Left colon (tissue), 2 donors: ENCODE data around the gene TOM1L2. TPM values are rescaled to one million over a fixed set of nuclear protein-coding genes. Genes with fewer than 3 reads are reported as not detected.

Experiments used
- ATAC-seq: fragments of 200-7000 bp; cut with Tn5 transposase; one replicate; pipeline ENCODE4 v1.9.1; 2020; ENCODE audit warnings: mild to moderate bottlenecking, moderate library complexity
- DNase-seq, 2 donors: peaks; one replicate each; pipeline ENCODE4 v3.0.0-alpha.2; 2020
- intact Hi-C, 2 donors: fragments of 100-400 bp; cut with DNase I in 1 of 2; cut with micrococcal nuclease in 1 of 2; formaldehyde crosslinking; loops; one replicate each; pipeline versions ENCODE4 v1.11.2 to v1.14.0; 2022; cut with DNase I, micrococcal nuclease
- total RNA-seq, 2 donors: library from RNA; stranded (reverse); fragmentation: NEBNext Ultra II Directional; extraction: Animal tissue kit (Norgen Biotek cat#: 25700); gene quantifications; one replicate each; pipeline ENCODE4 v1.2.1, GENCODE V29; 2021
- donor health status: DM: no; HTN: no; CAD: no.
- donor health status: DM: yes; HTN: yes; CAD: no.

Gene TOM1L2
- total RNA-seq, 2 donors from 2014 or later, result 55.5 to 72.9 TPM

DNA sequence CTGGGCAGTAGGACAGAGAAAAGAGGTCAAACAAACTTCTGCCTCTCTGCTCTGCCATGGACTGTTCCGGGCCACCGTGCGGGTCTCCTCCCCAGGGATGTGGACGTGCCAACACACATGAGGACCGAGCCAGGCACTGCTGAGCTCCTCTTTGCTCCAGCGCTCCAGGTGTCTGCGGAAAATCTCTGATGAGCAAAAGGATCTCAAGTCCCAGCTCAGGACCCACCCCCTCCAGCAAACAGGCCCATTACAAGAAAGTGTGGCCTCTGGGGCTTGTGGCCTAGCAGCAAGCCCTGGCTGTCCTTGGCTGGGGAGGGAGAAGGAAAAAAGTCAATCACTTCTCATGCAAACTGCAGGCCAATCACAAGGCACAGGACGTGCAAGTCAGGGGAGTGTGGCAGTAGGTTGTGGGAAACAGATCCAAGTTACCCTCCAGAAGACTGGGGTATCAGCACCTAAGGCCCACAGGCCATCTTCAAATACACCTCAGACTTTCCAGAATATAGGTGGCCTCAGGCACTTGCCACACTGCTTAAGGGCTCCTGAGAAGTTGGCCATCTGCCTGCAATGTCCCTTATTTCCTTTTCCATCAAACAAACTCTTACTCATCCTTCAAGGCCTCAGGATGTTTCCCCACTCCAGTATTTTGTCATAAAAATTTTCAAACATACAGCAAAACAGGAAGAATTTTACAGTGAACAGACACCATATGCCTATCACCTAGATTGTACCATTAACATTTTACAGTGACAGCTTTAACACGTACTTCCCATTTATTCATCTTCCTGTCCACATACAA, 99.5 kb downstream of the TOM1L2 start:
- DNase-seq, result no peak
- intact Hi-C loops, result no loop called here
- ATAC-seq, result no peak

DNA sequence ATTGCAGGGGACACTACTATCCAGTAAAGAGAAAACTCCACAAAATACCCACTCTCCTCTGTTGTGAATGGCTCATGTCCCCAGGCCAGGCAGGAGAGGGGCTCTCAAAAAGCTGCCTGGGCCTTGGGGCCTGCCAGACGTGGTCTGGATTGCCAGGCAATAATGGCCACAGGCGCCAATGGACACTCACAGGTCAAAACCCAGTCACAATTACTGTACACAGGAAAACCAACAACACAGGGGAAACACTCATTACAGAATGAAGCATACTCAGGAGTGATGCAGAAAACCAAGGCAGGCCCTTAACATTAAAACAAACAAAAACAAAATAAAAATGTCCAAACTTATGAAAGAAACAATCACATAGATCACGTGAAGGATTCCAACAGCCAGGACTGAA, 100.3 kb downstream of the TOM1L2 start:
- DNase-seq (no peak), ATAC-seq (no peak)
- intact Hi-C loops, result no loop called here

DNA sequence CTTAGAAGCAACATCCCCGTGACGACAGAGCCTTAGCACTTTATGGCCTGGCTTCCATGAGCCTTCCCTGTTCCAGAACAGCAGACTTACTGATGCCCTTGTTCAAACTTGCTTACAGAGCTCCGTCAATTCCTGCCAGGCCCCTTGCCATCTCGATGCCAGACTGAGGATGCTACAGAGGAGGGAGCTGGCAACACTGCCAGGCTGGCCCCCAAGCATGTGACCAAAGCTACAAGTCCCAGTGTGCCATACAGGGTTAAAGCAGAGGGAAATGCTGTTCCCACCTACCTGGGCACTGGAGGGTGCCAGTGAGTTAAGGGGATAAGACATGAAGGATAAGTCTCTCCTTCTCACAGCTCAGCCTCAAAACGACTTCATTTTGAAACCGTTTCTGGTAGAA, 102.0 kb downstream of the TOM1L2 start:
- DNase-seq (no peak), ATAC-seq (no peak)
- intact Hi-C loops, result no loop called here

DNA sequence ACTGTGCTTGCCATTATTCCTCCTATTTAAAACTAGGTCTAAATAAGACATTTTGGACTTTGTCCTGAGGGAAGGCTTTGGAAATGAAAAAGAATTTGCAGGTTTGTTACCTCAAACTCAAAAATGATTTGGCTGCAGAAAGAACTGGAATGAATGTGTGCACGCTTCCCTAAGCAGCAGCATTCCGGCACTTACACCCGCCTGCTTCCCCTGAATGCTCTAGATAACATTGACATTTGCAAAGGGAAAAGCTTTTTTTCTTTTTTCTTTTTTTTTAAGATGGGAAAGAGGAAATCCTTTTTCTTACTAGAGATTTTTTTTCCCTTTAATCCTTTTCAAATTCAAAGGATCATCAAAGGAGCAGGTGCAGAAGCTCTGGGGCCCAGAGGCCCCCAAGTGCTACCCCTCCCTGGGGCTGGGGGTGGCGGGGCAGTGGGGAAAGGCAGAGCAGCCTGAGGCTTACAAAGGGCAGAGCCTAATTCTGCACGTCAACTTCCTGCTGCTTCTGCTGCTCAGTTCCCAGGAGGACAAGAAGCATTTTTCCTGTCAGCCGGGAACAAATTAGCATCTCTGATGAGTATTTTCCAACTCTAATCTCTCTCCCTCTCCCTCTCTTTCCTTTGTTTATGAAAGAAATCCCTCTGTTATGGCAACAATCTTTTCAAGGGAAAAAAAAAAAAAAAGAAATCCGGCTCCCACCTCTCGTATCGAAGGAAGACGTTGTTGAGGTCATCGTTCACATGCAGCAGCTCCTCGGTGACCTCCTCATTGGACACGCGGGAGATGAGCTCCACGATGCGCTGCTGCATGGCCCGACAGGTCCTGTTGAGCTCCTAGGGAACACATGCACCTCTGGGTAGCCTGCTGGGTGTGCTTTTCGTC, 103.3 kb downstream of the TOM1L2 start:
- no peak for ATAC-seq
- DNase-seq, result peak in 1 of 2 donors; percentile 27
- intact Hi-C loops, result loop anchor here in 1 of 2 donors (10.0 kb wide), 1 partner anchor 194 kb away; no protein-coding TSS in a partner anchor

DNA sequence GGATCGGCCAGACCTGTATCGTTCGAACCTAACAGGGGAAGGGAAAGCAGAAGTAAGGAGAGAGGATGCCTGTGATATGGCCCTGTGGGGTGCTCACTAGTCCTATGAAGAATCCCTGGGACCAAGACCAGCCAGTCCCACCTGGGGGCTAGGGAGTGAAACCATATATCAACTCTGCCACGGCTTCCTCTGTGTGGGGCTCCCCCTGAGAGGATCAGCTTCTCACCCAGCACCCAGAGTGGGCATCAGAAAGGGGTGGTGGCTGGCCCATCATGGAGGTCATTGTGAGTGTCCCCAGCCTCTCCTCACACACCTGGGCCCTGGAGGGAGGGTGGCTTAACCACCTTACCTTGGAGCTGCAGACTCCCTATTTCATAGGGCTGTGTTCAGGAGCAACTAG, 105.3 kb downstream of the TOM1L2 start:
- ATAC-seq (no peak), DNase-seq (no peak)
- intact Hi-C loops, result loop anchor here in 1 of 2 donors (10.0 kb wide), 1 partner anchor 192 kb away; no protein-coding TSS in a partner anchor

DNA sequence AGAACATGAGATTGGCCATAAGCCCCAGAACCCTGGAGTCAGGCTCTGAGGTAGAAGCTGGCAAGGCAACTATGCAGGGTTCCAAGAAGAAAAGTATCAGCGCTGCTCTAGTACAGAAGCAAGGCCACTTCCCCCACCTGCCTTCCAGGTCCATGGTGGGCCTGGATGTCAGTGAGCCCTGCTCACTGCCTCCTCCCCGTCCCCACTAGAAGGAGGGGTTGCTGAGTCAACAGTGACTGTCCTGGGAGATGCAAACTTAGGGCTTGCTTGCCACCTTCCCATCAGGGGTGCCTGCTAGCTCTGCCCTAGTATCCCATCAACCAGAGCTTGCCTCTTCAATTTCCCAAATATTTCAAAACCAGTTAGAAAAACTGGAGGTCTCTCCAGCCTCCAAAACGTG, 105.8 kb downstream of the TOM1L2 start:
- ATAC-seq (no peak), DNase-seq (no peak)
- intact Hi-C loops, result loop anchor here in 1 of 2 donors (10.0 kb wide), 1 partner anchor 192 kb away; no protein-coding TSS in a partner anchor

DNA sequence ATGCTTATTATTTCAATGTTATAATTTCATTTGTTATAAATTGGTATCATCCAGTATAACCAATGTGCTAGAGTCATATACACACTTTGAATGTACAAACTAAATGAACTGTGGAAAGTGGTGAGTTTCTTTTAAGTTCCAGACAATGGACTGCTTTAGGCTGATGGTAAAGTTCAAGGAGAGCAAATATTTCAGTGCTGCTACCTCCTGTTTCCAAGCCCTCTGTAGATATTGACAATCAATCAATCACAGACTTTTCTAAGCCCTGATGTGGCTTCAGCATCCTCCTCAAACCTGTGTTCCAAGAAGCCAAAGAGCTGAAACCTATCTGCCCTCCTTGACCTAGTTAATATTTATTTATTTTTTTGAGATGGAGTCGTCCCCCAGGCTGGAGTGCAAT, 107.2 kb downstream of the TOM1L2 start:
- ATAC-seq (no peak), DNase-seq (no peak)
- intact Hi-C loops, result loop anchor here in 1 of 2 donors (10.0 kb wide), 1 partner anchor 190 kb away; no protein-coding TSS in a partner anchor

DNA sequence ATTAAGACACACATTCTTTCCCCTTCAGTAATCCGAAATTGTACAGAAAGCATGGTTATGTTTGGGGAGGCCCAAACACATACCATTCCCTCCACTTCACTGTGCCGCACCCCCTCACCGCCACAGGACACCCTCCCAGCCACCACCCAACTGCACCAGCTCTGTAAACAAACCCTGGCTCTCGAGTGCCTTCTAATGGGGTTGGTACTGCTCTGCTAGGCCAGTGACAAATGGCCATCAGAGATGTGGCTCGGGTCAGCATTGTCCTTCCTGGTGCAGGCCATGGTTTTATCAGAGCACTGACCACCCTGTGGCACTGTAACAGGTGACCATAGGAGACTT, 111.5 kb downstream of the TOM1L2 start:
- intact Hi-C loops, result loop anchor here in 1 of 2 donors (2.0 to 10.0 kb wide), 2 partner anchors 48 to 186 kb away; no protein-coding TSS in a partner anchor
- DNase-seq (no peak), ATAC-seq (peak; percentile 20)

DNA sequence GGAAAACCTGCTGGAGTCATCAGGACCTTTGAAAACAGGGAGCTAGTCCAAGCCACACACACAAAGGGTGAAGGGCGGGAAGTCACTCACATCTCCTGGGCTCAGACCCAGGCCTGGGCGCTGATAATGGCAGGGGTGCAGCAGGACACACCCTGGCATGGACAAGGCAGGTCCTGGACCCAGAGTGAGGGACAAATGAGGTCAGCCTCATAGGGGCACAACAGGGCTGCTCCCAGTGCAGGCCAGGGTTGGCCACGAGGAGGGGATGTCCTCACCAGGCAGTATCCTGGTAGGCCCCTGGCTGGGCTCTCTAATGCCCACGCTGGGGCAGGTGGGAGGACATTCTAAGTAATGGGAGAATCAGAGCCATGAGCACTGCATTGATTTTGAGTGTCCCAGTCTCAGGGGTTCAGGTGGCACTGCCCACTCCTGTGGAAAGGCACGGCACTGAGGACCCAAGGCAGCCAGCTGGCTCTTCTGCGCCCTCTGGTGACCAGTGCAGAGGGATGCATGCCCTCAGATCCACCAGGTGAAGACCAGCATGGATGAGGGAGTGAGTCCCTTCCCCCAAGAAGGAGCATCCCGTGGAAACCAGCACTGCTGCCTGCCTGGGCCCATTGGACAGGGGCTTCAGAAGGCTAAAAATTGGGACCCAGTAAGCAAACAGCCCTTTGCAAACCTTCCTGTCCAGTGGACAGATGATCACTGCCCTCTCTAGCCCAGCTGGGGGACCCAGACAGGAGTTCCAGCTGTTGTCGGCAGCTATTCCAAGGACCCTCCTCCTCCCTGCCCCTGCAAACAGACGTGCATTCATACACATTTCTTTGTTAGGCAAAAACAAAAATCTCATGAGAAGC, 112.1 kb downstream of the TOM1L2 start:
- ATAC-seq, result peak; percentile 92
- peak; percentile 43 to 72 for DNase-seq
- intact Hi-C loops, result loop anchor here (2.0 to 10.0 kb wide), 3 partner anchors 47 to 185 kb away; no protein-coding TSS in a partner anchor

DNA sequence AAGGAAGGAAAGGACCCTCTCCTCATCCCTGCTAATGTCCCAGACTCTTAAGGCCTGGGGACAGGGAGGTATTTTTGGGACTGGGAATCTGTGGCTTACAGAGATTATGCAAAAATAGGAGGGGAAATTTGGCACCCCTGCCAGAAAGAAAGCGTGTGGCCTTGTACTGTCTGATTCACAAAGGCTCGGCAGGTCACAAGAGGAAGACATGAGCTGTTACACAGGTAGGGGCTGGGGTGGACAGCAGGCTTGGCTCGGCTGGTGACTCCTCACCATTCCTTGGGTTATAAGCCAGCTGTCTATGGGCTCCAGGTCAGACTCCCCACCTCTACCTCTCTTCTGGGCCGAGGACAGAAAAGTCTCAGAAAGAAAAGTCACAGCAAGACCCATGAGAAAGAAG, 114.7 kb downstream of the TOM1L2 start:
- intact Hi-C loops, result loop anchor here in 1 of 2 donors (5.0 kb wide), 1 partner anchor 55 kb away; no protein-coding TSS in a partner anchor
- no peak for DNase-seq

DNA sequence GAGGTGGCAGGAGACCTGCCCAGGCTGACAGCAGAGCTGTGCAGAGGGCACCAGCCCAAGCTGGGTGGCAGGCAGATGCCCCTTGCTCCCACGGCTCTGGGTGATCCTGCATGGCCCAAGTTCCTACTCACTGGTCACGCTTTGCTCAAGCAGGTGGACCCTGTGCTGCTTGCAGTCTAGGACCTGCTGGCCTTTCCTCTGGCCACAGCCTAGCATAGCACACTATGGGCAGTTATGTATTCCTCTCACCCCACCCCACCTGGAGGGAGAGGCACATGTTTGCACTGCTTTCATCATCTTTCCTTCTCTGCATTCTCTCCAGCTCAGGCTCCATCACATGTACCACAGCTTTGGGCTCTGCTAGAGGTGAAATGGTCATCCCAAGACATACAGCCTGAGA, 115.8 kb downstream of the TOM1L2 start:
- DNase-seq, result no peak
- intact Hi-C loops, result loop anchor here in 1 of 2 donors (5.0 kb wide), 1 partner anchor 54 kb away; no protein-coding TSS in a partner anchor
- no peak for ATAC-seq

More for the DNA sequence above, 114.7 kb downstream of the TOM1L2 start:
- ATAC-seq, result no peak

DNA sequence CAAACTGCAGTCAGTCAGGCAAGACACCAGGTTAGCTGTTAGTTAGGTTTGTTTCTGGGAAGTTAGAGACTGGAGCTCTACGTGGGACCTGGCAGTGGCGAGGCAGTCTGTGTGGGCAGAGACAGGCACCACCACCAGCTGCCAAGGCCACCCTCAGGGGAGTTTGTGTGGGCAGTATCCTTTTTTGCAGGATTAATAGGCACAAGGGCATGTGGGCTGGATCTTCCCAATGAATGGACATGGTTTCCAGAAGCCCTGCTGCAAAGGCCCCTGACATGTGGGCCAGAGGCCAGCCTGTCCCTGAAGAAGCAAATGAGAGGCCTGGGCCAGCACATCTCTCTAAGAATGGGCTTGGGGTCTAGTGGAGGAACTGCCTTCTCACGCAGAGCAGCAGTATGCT, 116.2 kb downstream of the TOM1L2 start:
- no peak for ATAC-seq
- intact Hi-C loops, result loop anchor here in 1 of 2 donors (5.0 kb wide), 1 partner anchor 54 kb away; no protein-coding TSS in a partner anchor
- DNase-seq, result no peak

DNA sequence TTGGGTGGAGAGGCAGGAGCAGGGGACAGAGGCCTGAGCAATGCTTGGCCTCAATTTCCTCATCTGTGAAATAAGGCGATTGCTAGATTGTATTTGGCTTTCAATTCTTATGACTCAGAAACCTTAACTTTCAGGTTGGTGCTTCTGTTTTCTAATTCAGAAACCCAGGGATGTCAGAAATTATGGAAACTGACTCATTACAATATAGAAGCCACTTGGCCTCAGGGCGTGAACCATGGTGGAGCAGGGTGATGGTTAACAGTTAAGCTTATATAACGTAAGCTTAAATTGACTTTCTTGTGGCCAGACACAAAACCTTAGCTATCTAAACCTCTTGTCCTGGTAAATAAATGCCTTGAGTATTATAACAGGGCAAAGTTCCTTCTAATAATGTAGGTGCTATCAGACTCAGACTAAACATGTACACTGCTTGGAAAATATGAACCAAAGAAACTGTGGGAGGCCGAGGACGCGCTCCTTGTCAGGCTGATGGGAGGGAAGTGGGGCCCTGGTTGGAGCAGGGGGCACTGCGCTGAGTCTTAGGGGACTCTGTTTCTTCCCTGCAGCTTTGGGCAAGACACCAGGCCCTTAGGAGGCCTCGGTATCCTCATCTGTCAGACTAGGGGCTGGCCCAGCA, 118.3 kb downstream of the TOM1L2 start:
- ATAC-seq, result no peak
- intact Hi-C loops, result loop anchor here in 1 of 2 donors (5.0 kb wide), 1 partner anchor 42 kb away; no protein-coding TSS in a partner anchor
- DNase-seq, result no peak

DNA sequence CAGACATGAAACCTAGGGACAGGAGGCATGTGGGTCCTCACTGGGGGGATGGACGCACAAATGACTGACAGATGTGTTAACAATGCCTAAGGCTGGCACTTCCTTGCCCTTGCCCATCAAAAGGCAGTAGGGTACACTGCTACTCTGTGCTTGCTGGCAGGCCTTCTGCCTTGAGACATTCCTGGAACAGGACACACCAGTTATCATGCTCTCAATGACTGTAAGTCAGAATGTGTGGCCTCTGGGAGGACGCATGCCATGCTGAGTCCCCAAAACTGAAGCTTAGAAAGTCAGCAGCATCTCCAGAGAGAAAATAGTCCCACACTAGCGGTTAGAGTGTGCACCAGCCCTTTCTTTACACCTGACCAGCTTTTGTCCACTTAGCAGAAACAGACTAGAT, 119.3 kb downstream of the TOM1L2 start:
- no peak for DNase-seq
- ATAC-seq, result no peak
- intact Hi-C loops, result loop anchor here in 1 of 2 donors (5.0 kb wide), 1 partner anchor 41 kb away; no protein-coding TSS in a partner anchor

DNA sequence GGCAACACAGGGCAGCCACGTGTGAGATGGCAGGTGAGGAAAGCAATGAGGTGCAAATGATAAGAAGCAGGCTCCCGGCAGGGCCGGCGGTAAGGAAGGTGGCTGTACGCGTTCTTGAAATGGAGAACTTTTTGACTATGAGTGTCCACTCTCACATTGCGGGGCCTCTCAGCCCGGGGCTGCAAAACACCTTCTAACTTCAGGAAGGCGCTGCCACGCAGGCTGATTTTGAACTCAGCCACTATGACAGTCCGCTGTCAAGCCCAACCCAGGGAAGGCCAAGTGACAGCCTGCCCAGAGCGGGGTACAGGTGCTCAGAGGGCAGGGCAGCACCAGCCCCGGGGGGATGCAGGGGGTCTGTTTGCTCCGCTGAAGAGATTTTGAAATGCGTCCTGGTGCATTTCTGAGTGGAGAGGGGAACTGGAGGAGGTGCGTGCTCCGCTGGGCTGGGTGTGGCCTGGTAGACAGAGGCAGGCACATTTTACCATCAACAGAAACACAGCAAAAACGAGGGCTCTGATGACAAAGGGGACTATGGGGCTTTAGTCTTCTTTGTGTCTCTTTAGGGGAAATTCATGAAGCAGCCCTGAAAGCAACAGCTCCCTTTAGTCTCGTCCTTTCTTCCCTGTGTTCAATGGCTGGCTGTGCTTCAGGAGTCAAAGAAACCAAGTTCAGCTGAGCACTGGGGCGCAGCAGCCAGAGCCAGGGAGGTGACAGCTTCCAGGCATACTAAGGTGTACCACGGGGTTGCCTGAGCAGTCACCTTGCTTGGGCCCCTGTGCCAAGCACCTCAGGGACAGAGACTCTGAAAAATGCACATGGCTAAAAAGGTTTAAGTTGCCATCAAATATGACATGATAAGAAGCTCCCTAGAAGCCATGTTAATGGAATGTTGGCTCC, 120.8 kb downstream of the TOM1L2 start:
- intact Hi-C loops, result loop anchor here in 1 of 2 donors (5.0 kb wide), 1 partner anchor 39 kb away; no protein-coding TSS in a partner anchor
- DNase-seq (no peak), ATAC-seq (no peak)

DNA sequence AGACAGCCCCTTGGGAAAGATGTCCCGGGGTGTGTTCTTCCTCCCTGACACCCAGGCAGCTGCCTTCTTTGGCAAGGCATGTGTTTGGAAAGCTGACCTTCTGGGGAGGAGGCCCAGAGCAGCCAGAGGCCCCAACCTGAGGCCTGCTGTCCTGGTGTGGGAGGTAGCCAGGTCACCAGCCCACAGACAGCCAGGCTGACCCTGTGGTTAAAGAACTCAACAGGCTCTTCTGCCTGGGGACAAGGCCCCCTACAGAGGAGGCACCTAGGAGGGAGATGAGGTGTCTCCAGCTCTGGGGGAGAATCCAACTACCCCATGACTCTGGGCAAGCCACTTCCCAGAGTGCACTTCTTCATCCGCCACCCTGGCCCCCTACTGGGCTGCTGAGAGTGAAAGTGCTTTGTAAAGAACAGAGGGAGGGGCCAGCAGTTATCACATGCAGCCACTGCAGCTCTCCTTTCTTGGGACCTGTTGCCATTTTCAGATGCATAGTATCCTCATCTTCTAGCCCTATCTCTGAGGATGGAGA, 122.3 kb downstream of the TOM1L2 start:
- DNase-seq, result no peak
- intact Hi-C loops, result loop anchor here in 1 of 2 donors (5.0 kb wide), 1 partner anchor 38 kb away; no protein-coding TSS in a partner anchor
- peak; percentile 6 for ATAC-seq
